GM12891 (cell line): Measurements from ENCODE around the gene CCR3.

Source experiments
- POLR2A ChIP-seq: IDR thresholded peaks from 2 replicates; pipeline ENCODE4 v1.6.1; 2011; ENCODE audit warnings: low read depth, low read length, control low read depth
- POLR2AphosphoS5 ChIP-seq: IDR thresholded peaks from 2 replicates; pipeline ENCODE4 v1.6.1; 2011; ENCODE audit warnings: low read depth, low read length, control low read depth
- POU2F2 ChIP-seq: IDR thresholded peaks from 2 replicates; pipeline ENCODE4 v1.6.1; 2011; ENCODE audit warnings: low read depth, mild to moderate bottlenecking, control low read depth, low read length, moderate library complexity
- SPI1 ChIP-seq: IDR thresholded peaks from 2 replicates; pipeline ENCODE4 v1.6.1; 2011; ENCODE audit warnings: low read depth, low read length, control low read depth
- TAF1 ChIP-seq: IDR thresholded peaks from 2 replicates; pipeline ENCODE4 v1.6.1; 2011; ENCODE audit warnings: low read depth, low read length, control low read depth

DNA sequence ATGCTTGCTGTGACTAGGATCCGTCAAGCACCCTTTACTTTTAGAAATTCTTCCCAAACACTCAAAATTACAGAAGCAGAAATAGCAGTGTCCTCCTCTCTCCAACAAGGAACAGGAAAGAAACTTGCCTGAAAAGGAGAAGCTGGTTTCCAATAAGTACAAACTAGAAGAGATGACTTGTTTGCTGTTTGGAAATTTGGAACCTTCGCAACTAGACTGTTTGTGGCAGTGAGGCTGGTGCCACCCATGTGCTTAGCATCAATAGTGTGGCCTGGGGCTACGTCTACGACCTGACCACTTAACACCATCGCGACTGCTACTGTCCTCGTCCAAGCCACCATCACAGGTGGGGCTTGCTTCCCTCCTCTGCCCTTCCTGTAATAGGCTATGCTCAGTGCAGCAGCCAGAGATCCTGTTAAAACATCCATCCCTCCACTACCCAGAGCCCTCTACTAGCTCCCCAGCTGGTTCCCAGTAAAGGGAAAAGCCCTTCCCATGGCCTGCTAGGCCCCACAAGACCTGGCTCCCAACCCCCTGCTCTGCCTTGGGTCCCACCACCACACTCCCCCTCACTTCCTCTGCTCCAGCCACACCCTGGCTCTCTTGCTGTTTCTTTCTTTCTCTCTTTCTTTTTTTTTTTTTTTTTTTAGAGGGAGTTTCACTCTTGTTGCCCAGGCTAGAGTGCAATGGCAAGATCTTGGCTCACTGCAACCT, 59.0 kb downstream of the CCR3 start:
- TF ChIP-seq TAF1 = no peak
- no peak for TF ChIP-seq POLR2AphosphoS5
- TF ChIP-seq POLR2A = no peak
- TF ChIP-seq POU2F2 = no peak
- no peak for TF ChIP-seq SPI1
